CD14-positive monocyte (primary cell): ENCODE data around the gene GJA9. TPM values are rescaled to one million over a fixed set of nuclear protein-coding genes. Genes with fewer than 3 reads are reported as not detected.

Source experiments
- DNase-seq, 3 donors: peaks; one replicate each; pipeline ENCODE4 v3.0.0-alpha.2; 2011 to 2022
- H2AFZ ChIP-seq: 2 replicates; pipeline ENCODE4 v1.6.0; 2012; ENCODE audit warnings: mild to moderate bottlenecking, low read depth, low read length, inconsistent platforms; ENCODE audit not compliant: insufficient read depth, poor library complexity, severe bottlenecking
- H3K27ac ChIP-seq, 2 donors: 1 replicate in 1 of 2; 2 replicates in 1 of 2; pipeline ENCODE4 v1.5.1; 2012 to 2013; ENCODE audit warnings: low read length in 2 of 2, control low read depth in 1 of 2, inconsistent platforms in 1 of 2, low read depth in 1 of 2, mild to moderate bottlenecking in 1 of 2
- H3K27me3 ChIP-seq, 2 donors: one replicate each; pipeline versions ENCODE4 v1.6.0 to v1.6.1; 2011 to 2013; ENCODE audit warnings: low read length in 2 of 2; ENCODE audit not compliant: control insufficient read depth in 2 of 2, insufficient read depth in 2 of 2
- H3K36me3 ChIP-seq, 2 donors: replicated peaks in 1 of 2; 1 replicate in 1 of 2; 2 replicates in 1 of 2; pipeline versions ENCODE4 v1.5.1 to v1.6.1; 2012 to 2013; ENCODE audit warnings: low read length in 2 of 2, control low read depth in 1 of 2, inconsistent platforms in 1 of 2, mild to moderate bottlenecking in 1 of 2; ENCODE audit not compliant: insufficient read depth in 2 of 2, control insufficient read depth in 1 of 2
- H3K4me1 ChIP-seq, 2 donors: 1 replicate in 1 of 2; 2 replicates in 1 of 2; pipeline versions ENCODE4 v1.5.1 to v1.6.1; 2012 to 2013; ENCODE audit warnings: low read length in 2 of 2, control low read depth in 1 of 2, inconsistent platforms in 1 of 2, mild to moderate bottlenecking in 1 of 2, moderate library complexity in 1 of 2; ENCODE audit not compliant: insufficient read depth in 2 of 2, control insufficient read depth in 1 of 2
- H3K4me2 ChIP-seq: replicated peaks from 2 replicates; pipeline ENCODE3; 2012; ENCODE audit warnings: low read length, moderate library complexity, mild to moderate bottlenecking; ENCODE audit not compliant: poor library complexity, severe bottlenecking; ENCODE audit errors: extremely low read depth
- H3K4me3 ChIP-seq, 3 experiments: fragments of 200-600 bp in 1 of 3; sonication (generic) in 1 of 3; replicated peaks in 1 of 3; 1 replicate in 2 of 3; 2 replicates in 1 of 3; pipeline ENCODE4 v1.5.1; 2011 to 2013; ENCODE audit warnings: low read length in 3 of 3, mild to moderate bottlenecking in 3 of 3, control low read depth in 2 of 3, low read depth in 2 of 3, inconsistent platforms in 1 of 3, moderate library complexity in 1 of 3
- H3K79me2 ChIP-seq: 2 replicates; pipeline ENCODE4 v1.6.0; 2012; ENCODE audit warnings: mild to moderate bottlenecking, control low read depth, inconsistent platforms, low read length, moderate library complexity; ENCODE audit not compliant: insufficient read depth
- H3K9ac ChIP-seq: 2 replicates; pipeline ENCODE4 v1.6.0; 2017; ENCODE audit warnings: low read length, mild to moderate bottlenecking; ENCODE audit not compliant: insufficient read depth, poor library complexity, severe bottlenecking
- H3K9me3 ChIP-seq, 2 donors: replicated peaks in 1 of 2; 1 replicate in 1 of 2; 2 replicates in 1 of 2; pipeline versions ENCODE4 v1.5.1 to v1.6.1; 2012 to 2013; ENCODE audit warnings: low read length in 2 of 2, control low read depth in 1 of 2; ENCODE audit not compliant: control insufficient read depth in 1 of 2, insufficient read depth in 1 of 2
- H4K20me1 ChIP-seq: 2 replicates; pipeline ENCODE4 v1.6.0; 2012; ENCODE audit warnings: mild to moderate bottlenecking, low read length, control low read depth, moderate library complexity; ENCODE audit not compliant: insufficient read depth
- H3K27ac Mint-ChIP-seq, 7 donors: one replicate each; pipeline ENCODE4 v1.8.0; 2020; ENCODE audit warnings: mild to moderate bottlenecking in 7 of 7, mixed read lengths in 7 of 7, moderate library complexity in 6 of 7, inconsistent platforms in 2 of 7
- H3K27me3 Mint-ChIP-seq, 3 donors: one replicate each; pipeline ENCODE4 v1.8.0; 2021 to 2022; ENCODE audit warnings: low read depth in 3 of 3, mild to moderate bottlenecking in 3 of 3, mixed read lengths in 3 of 3, moderate library complexity in 3 of 3, inconsistent platforms in 1 of 3
- H3K36me3 Mint-ChIP-seq, 2 donors: one replicate each; pipeline ENCODE4 v1.8.0; 2020; ENCODE audit warnings: mixed read lengths in 2 of 2, inconsistent platforms in 1 of 2, mild to moderate bottlenecking in 1 of 2
- H3K4me1 Mint-ChIP-seq: one replicate; pipeline ENCODE4 v1.8.0; 2020; ENCODE audit warnings: mild to moderate bottlenecking, mixed read lengths
- H3K4me3 Mint-ChIP-seq, 2 donors: one replicate each; pipeline ENCODE4 v1.8.0; 2020; ENCODE audit warnings: mild to moderate bottlenecking in 2 of 2, mixed read lengths in 2 of 2, moderate library complexity in 1 of 2
- H3K9me3 Mint-ChIP-seq, 7 donors: one replicate each; pipeline ENCODE4 v1.8.0; 2020 to 2022; ENCODE audit warnings: mixed read lengths in 7 of 7, mild to moderate bottlenecking in 6 of 7, moderate library complexity in 6 of 7, inconsistent platforms in 2 of 7
- CTCF ChIP-seq: fragments of 200-600 bp; IDR thresholded peaks from one replicate; pipeline ENCODE4 v1.8.0; 2022; ENCODE audit warnings: antibody characterized with exemption, mild to moderate bottlenecking
- WGBS: methylation state at CpG from one replicate; pipeline ENCODE4 v1.1.5; 2013; ENCODE audit warnings: missing lambda C conversion rate; ENCODE audit not compliant: insufficient coverage; 5-methylcytosine and 5-hydroxymethylcytosine counted together
- intact Hi-C, 2 donors: fragments of 100-400 bp; cut with micrococcal nuclease; formaldehyde crosslinking; loops; one replicate each; pipeline versions ENCODE4 v1.15.0 to v1.15.1; 2023
- polyA plus RNA-seq, 3 donors: library from polyadenylated mRNA; depleted of rRNA in 1 of 3; unstranded in 2 of 3; stranded (reverse) in 1 of 3; fragments of 300-500 nt in 2 of 3; fragments of >200 nt in 1 of 3; fragmentation: Illumina TruSeq in 2 of 3; gene quantifications; 1 replicate in 2 of 3; 2 replicates in 1 of 3; pipeline ENCODE4 v1.2.3, GENCODE V29; 2012 to 2021

The GJA9 gene
- polyA plus RNA-seq, 3 donors = not detected

- no peak overlapping the region for H3K4me3 Mint-ChIP-seq
Observed at GRCh38 chr1:38834937-38835827, 46.2 kb downstream of the GJA9 start.

More at GRCh38 chr1:38834937-38835827, 46.2 kb downstream of the GJA9 start:
- DNase-seq = peak; percentile 63 to 77 (median 75)
- Histone ChIP-seq H3K9me3 (no peaks in the 10 kb centered on the region), H3K27ac (no peak overlapping the region), H4K20me1 (peaks cover 8% of the 10 kb centered on the region), H3K79me2 (no peaks in the 10 kb centered on the region), H3K4me3 (no peak overlapping the region), H3K9ac (no peak overlapping the region), H3K27me3 (no peaks in the 10 kb centered on the region), H3K4me1 (peaks cover 30 to 36% of the 10 kb centered on the region in 2 donors), H3K36me3 (peaks cover 25 to 32% of the 10 kb centered on the region in 2 donors), H3K4me2 (peak overlapping the region; percentile 20), H2AFZ (no peak overlapping the region)
- intact Hi-C loops = loop anchor here (10.0 kb wide), 2 partner anchors 790 to 810 kb away; partner anchors contain the start of gene POU3F1 (in 1 of the 2)
- no peak overlapping the region for H3K27ac Mint-ChIP-seq
- WGBS = 0% methylated on average over 1 of the region's 3 CpGs
- H3K4me1 Mint-ChIP-seq = peaks cover 48% of the 10 kb centered on the region
- H3K36me3 Mint-ChIP-seq = peaks cover 24 to 32% of the 10 kb centered on the region in 2 donors
- TF ChIP-seq CTCF = peak; percentile 83
- no peaks in the 10 kb centered on the region for H3K9me3 Mint-ChIP-seq
- peaks cover 0 to 2% (median 0%) of the 10 kb centered on the region in 3 donors for H3K27me3 Mint-ChIP-seq
